NCI-H345 (cell line): Measurements from ENCODE around the gene PIK3CD.

Experiments used
- DNase-seq: peaks from one replicate; lab custom pipeline; 2025; lab: John Stamatoyannopoulos, UW

PIK3CD gene

DNA sequence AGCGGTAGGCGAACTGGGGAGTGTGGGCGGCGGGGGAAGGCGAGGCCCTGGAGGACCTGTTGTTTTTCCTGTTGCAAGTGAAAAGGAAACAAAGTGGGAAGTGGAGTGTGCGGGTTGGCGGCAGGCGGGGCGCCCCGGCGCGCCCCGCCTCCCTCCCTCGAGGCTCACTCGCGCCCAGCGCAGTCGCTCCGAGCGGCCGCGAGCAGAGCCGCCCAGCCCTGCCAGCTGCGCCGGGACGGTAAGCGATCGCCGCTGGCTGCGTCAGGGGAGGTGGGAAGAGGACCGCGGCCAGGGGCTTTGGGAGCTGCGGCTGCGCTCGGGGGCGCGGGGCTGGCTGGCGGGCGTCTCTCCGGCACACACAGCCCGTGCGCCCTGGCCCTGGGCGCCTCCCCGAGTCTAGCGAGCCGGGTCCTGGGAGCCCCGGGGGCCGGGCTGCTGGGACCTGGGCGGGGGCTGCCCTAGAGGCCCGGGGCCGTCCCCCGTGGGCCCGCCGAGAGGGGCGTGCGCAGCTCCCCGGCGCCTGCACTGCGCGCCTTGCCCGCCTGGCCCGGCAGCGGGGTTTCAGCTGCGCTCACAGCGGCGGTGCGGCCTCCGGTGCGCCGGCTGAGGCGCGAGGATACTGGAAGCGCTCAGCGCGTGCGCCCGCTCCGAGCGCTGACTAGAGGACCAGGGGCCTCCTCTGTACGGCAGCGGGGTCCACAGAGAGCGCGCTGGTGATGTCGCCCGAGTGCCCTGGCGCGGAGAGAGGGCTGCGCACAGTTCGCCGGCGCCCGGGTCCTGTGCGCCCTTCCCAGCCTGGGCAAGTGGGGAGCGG, at the start of gene PIK3CD:
Gene PIK3CD, plus strand, starts transcription at position 167 of the 814 bp plus-strand sequence. CDS start 58,725 bp downstream, outside the sequence.
- peak; percentile 11 for DNase-seq

GRCh38 chr1:9601942-9602793, 49.4 kb upstream of the PIK3CD start:
- peak; percentile 66 for DNase-seq

GRCh38 chr1:9602794-9603167, 48.8 kb upstream of the PIK3CD start:
- no peak for DNase-seq

- DNase-seq, result no peak
These were observed 48.2 kb upstream of the PIK3CD start for GRCh38 chr1:9603307-9603706.

- no peak for DNase-seq
These were observed 47.5 kb upstream of the PIK3CD start for GRCh38 chr1:9603766-9604753.

DNA sequence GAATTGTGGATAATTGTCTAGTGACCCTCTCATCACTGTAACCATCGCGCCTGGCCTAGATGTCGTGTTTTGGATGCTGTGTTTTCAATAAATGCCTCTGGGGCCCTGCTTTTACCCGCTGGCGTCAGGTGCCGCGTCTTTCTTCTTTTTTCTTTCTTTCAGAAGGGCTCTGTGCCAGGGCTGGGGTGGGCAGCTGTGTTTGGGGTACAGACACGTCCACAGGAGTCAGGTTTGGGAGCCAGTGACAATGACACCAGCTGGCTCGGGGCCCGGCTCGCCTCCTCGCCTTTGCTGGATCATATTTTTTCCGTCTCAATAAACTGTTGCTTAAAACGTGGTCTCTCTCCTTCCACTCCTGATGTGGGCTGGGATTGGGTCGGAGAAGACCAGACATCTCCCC, 46.7 kb upstream of the PIK3CD start:
- DNase-seq, result no peak

GRCh38 chr1:9605946-9606455, 45.5 kb upstream of the PIK3CD start:
- no peak for DNase-seq

GRCh38 chr1:9606458-9606857, 45.1 kb upstream of the PIK3CD start:
- DNase-seq, result no peak

DNA sequence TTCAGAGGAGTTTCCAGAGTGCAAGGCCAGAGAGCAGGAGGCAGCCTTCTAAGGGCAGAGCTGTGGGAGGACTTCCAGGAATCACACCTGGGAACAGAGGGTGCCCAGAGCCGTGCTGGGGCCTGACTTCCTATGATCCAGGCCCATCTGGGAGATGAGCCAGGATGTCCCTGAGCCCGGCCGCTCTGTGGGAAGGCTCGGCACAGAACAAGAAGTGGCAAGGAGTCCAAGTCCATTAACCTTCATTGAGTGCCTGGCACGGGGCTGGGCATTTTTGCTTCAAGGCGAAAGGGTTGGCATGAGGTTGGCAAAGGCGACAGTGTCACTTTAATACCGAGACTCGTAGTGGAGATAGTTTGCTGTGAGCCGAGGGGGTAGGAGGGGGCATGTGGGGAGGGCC, 44.6 kb upstream of the PIK3CD start:
- no peak for DNase-seq

GRCh38 chr1:9607352-9607751, 44.2 kb upstream of the PIK3CD start:
- no peak for DNase-seq

GRCh38 chr1:9609998-9610397, 41.5 kb upstream of the PIK3CD start:
- DNase-seq, result no peak

DNA sequence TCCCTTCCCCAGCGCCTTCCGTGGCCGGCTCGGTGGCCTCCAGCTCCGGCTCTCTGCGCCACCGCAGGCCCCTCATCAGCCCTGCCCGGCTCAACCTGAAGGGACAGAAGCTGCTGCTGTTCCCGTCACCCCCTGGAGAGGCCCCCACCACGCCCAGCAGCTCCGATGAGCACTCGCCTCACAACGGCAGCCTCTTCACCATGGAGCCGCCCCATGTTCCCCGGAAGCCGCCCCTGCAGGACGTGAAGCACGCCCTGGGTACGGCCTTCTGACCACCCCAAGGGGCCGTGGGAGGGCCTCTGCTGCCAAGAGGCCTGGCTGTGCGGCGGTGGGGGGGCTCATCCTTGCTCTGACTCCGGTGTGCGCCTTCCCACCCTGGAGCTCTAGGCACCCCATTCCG, 41.0 kb upstream of the PIK3CD start:
- DNase-seq, result no peak

GRCh38 chr1:9611716-9612115, 39.8 kb upstream of the PIK3CD start:
- DNase-seq, result no peak

DNA sequence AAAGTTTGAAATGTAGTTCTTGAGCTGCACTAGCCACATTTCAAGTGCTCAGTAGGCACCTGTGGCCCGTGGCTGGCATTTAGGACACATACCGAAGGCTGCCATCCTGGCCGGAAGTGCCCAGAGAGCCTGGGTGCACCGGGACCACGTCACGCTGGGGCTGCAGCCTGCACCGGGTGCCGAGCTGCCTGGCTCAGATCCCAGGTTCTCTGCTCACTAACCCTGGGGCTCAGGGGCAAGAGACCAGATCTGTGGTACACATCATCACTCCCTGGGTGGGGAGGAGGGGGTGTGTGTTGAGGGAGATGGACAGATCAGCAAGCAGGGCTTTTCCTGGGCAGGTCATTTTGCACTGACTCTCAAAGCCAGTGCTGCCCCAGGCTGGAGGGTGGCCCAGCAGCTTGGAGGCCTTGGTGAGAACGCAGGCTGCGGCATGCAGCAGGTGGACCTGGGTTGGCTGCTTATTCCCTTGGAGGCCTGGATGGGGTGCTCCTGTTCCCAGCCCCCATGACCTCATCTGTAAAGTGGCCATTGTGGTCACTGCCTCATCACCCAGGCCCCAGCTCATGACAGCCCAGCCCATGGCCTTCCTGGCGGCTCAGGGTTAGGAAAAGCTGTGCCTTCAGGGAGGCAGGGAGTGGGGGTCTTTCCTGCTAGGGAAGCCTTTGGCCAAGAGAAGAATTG, 39.2 kb upstream of the PIK3CD start:
- DNase-seq, result no peak

DNA sequence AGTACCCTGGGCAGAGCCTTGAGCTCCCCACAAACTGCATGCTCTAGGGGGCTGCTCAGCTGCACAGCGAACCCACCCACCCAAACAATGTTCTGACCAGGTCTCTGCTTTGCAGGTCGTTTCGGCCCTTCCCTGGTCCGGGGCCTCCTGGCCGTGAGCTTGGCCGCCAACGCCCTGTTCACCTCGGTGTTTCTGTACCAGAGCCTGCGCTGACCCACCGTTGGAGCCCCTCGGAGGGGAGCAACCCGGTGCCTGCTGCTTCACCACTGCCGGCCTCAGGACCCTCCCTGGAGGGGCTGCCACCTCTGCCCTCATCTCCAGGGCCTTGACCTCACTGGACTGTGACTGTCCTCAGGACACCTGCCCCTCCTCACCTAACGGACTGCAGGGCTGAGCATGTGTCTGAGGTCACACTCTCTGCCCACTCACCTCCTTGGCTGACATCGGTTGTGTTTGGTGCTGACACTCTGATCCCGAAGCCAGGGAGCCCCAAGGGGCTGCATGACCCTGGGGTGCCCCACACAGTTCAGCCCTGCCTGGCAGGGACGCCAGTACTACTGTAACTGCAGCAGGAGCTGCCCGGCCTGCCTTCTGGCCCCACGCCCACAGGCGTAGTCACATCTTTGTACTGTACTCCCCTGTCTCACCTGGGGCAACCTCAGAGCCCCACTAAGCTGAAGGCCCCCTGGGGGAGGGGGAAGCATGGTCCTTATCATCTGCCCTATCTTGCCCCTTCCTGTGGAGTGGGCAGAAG, 38.5 kb upstream of the PIK3CD start:
- DNase-seq, result no peak

- DNase-seq, result no peak
These were observed 37.8 kb upstream of the PIK3CD start for GRCh38 chr1:9613625-9614299.

- DNase-seq, result no peak
These were observed 36.0 kb upstream of the PIK3CD start for GRCh38 chr1:9615316-9616063.

GRCh38 chr1:9618909-9619679, 32.4 kb upstream of the PIK3CD start:
- DNase-seq, result no peak
